ENCODE results near the gene NFAM1.

Gene NFAM1

GRCh38 chr22:42412744-42413333 lies 19.4 kb downstream of the NFAM1 start:
- no peak for DNase-seq

DNA sequence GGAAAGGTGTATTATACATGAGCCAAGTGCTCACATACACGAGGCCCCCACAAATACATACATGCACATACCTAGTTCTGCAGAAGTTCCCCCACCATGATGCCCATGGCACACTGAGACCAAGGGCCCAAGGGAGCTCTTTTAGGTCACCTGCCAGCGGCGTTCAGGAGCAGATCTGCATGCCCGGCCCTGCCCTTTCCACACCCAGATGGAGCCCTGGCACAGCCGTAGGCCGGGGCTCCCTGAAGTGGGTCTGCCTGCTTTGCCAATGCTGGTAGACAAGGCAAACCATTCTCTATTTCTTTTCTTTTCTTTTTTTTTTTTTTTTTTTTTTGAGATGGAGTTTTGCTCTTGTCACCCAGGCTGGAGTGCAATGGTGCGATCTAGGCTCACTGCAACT lies 21.5 kb downstream of the NFAM1 start:
- no peak for DNase-seq

GRCh38 chr22:42408810-42409529 lies 23.2 kb downstream of the NFAM1 start:
- no peak for DNase-seq

GRCh38 chr22:42408276-42408675 lies 23.9 kb downstream of the NFAM1 start:
- no peak for DNase-seq

DNA sequence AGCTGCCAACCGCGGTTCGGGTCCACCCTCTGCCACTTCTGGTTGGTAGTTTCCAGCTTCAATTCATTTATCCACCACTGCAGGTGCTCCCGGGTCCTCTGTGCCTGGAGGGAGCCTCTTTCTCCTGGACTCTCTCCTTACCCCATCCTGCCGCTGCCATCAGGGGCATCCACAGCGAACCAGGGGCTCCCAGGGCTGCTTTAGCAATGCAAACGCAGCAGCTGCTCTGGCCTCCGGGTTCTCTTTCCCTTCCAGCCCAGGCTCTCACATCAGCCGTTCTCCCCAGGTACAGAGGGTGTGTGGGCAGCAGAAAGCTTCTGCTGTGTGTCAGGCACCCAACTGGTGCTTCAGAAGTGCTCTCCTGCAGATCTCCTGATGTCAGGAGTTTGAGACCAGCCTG lies 27.9 kb downstream of the NFAM1 start:
- DNase-seq, result no peak

GRCh38 chr22:42401535-42402334 lies 30.5 kb downstream of the NFAM1 start:
- no peak for DNase-seq

DNA sequence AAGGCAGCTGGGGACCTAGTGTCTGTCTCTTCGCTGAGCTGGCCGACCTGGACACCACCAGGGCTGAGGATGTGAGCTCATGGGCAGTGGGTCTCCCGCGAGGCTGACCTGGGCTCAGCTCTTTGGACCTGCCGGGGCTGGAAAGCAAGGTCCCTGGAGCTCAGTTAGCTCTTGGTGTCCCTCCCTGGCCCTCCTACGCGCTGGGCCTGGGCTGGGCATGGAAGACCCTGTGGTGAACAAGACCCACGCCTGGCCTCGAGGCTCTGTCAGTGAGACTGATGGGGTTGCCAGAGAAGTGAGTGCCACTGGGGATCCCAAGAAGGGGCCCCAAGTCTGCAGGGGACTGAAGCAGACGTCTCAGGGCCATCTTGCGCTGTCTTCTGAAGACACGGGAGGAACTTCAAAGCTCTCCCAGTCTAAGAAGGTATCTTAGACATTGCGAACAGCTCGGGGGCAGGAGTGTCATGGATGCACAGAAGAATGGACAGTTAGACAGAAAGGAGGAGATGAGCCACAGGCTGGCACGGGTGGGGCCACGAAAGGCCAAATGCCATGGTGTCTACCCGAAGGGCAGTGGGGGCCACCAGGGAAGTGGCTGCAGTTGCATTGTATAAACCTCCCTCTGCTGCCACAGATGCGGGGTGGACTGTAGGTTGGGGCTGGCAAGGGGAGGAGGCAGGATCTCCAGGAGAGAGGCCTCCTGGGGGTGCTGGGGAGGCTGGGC lies 31.2 kb downstream of the NFAM1 start:
- DNase-seq, result no peak

GRCh38 chr22:42399315-42400271 lies 32.6 kb downstream of the NFAM1 start:
- DNase-seq, result no peak

- no peak for DNase-seq
These were observed 34.6 kb downstream of the NFAM1 start for GRCh38 chr22:42397332-42398249.

DNA sequence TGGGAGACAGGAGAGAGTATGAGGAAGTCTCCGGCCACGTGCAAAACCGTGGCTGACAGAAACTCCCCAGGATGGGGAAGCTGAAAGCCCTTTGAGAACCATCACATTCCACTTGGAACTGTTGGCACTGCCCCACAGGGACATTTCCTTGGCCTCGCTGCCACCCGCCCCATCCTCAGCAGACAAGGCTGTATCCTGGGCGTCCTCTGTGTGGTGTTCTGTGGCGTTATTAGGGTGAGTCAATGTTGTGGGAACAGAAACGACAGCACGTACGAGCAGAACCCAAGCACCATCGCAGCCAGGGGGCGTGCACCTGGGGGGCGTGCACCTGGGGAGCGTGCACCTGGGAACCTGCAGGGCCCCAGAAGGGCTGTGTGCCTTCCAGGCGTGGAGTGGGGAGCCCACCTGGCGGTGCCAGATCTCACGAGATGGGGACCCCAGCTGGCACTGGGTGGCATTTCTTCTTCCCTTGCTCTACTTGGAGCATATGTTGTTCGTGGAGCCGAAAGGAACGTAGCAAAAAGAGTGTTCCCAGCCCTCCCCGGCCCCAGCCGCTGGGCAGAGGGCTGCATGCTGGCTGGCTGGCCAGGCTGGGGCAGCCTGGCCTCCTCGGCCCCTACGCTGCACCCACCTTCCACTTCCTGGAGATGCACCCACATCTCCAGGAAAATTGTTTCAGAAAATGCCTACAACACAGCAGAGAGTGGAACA lies 35.4 kb downstream of the NFAM1 start:
- DNase-seq, result no peak

GRCh38 chr22:42389143-42389542 lies 43.1 kb downstream of the NFAM1 start:
- no peak for DNase-seq

DNA sequence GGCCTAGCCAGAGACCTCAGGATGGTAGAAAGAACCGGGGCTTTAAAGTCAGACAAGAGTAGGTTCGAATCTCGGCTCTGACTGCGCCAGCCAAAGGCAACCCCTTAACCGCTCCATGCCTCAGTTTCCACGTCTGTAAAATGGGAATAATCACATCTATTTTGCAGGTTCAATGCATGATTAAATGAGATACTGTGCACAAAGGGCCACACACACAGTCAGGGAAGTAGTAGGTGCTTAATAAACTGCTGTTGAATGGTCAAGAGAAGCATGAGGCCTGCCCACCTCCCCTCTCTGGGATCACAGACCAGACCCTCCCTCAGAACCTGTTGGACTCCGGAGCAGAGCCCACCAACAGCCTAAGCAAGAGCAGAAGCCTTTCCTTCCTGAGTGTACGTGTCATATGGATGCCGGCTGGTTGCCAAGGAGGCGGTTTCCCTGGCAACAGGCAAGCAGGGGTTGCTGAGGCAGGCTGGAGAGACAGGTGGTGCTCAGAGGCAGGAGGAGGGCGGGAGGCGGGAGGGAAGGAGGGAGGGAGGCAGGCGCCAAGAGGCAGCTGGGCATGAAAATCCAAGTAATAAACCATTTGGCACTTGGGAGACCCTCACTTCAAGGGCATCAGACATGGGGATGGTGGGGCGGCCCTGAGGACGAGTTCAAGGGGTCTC lies 43.9 kb downstream of the NFAM1 start:
- DNase-seq, result no peak

GRCh38 chr22:42387631-42388030 lies 44.6 kb downstream of the NFAM1 start:
- no peak for DNase-seq

GRCh38 chr22:42385696-42386095 lies 46.5 kb downstream of the NFAM1 start:
- DNase-seq, result no peak

GRCh38 chr22:42384506-42384905 lies 47.7 kb downstream of the NFAM1 start:
- DNase-seq, result no peak

DNA sequence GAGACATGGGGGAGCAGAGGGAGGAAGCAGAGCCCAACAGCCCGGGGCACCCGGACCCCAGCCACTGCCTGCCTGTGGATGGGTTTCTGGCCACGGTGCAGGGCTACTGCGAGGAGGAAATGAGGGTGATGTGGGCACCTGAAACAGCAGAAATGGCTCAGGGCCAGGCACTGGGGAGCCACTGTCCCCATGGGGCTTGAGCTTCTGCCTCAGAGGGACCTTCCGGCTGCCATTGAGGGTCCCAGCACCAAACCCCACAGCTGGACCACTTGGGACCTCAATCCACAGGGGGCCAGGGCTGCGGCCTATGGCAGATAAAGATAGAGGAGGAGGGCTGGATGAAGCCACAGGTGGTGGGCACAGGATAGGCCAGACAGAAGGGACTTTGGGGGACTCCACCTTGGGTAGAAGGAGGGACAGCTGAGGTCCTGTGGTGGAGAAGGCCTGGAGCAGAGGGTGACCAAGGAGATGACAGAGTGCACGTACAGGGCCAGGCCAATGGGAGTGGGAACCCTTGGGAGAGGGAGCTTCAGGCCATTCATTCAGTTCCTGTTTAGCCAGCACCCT lies 48.3 kb downstream of the NFAM1 start:
- no peak for DNase-seq

GRCh38 chr22:42383287-42383686 lies 48.9 kb downstream of the NFAM1 start:
- DNase-seq, result no peak

DNA sequence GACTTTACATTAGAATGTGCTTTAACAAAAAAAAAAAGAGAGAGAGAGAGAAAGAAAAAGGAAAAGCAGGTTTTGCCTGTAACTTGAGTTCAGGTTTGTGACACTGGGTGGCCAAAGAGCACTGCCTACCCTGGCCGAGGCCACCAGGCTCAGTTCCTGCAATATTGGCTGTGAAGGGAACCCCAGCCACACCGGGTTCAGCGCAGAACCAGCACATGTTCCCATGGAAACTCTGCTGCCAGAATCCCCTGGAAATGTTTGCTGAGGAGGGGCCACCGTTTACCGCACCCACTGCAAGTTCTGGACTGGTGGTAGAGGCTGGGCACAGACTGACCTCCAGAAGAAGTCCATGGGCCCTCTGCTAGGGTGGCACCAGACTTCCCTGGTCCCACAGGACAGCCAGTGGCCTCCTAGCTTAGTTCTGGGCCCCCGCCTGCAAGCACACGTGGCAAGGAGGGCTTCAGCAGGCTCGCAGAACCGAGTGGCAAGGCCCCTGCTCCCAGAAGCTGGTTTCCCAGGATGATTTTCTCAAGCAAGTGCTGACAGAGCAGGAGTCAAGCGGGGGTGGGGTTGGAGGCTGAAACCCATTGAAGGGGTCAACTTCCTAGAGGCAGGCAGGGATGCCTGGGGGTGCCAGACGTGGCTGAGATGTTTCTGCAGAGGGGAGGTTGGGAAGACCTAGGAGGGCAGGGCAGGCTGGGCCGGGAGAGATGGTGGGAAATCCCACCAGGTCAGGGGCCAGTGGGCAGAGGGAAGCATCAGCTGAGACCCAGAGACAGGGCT lies 51.2 kb downstream of the NFAM1 start:
- no peak for DNase-seq

All from activated naive CD4-positive, alpha-beta T cell treated with Interleukin-2 at 50 U/mL for 16 hours (primary cell).